Suppressor macrophage (primary cell): ENCODE data around the gene SRP9.

ENCODE experiments used
- DNase-seq, 4 experiments: peaks; one replicate each; pipeline ENCODE4 v3.0.0-alpha.2; 2020 to 2022

SRP9 gene

DNA sequence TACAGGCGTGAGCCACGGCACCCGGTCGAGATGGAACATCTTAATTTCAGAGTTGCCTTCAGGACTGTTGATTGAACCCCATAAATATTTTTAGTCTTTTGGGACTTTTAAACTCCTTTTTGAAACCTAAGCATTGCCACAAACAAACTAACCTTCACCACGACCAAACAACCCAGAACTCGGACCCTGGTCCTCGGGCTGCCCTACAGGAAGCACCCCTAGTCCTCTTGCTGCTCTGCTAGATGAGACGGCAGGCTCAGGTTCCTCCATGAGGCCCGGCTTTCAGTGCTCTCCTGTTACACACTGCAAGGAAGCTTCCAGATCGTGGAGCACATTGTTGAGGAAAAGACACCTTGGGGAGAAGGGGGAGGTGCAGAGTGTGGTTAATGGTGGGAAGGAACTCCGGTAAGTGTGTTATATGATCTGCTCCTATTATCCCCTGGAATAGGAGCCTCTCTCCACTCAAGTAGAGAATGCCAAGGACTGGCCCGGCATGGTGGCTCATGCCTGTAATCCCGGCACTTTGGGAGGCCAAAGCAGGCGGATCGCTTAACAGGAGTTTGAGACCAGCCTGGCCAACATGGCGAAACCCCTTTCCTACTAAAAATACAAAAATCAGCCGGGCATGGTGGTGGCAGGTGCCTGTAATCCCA is 38.0 kb downstream of the SRP9 start:
- no peak for DNase-seq

- no peak for DNase-seq
Observed at GRCh38 chr1:225816643-225817538, 39.3 kb downstream of the SRP9 start.

GRCh38 chr1:225817611-225818061 is 40.0 kb downstream of the SRP9 start:
- peak; percentile 54 to 72 (median 66) for DNase-seq

DNA sequence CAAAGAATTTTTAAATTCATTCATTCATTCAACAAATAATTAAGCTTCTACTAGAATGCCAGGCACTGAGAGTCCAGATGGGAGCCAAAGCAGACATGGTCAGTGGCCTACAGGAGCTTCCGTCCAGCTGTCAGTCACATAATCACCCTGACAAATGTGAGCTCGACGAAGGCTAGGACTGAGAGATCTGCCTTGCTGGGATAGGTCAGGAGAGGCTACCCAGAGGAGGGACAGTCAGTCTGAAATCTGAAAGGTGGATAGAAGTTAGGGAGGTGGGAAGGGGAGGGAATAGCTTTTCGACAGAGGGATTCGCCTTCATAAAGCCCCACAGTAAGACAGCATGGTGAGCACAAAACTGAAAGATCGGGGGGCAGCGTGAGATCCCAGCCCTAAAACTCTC is 40.6 kb downstream of the SRP9 start:
- DNase-seq = no peak

DNA sequence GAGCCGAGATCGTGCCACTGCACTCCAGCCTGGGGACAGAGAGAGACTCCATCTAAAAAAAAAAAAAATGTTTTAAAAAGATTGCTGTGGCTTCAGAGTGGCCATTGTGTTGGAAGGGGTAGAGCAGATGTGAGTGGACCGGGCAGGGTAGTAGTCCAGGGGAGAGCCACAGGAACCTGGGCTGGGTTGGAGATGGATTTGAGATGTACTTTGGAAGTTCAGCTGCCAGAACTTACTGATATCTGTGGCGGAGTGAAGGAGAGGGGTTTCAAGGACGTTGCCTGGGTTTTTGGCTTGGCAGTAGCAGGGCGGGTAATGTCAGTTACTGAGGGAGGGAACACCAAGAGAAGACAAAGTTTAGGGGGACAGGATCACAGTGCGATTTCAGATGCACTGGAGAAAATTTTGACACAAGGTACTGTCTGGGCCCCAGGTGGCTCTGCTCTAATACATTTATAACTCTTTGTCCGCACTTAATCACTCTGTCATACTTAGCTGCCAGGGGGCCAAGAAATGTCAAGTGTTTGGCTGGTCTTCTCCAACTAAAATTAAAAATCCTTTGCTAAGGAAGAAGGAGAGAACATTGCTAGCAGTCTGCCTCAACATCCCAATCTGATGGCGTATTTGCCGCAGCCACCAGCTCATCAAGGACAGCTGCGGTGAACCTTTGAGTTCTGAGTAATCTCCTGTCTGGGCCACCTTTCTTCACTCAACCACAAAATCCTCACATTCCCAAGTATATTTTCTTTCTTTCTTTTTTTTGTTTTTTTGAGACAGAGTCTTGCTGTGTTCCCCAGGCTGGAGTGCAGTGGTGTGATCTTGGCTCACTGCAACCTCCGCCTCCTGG is 41.9 kb downstream of the SRP9 start:
- no peak for DNase-seq

- DNase-seq = no peak
Observed at GRCh38 chr1:225820522-225821120, 43.0 kb downstream of the SRP9 start.

DNA sequence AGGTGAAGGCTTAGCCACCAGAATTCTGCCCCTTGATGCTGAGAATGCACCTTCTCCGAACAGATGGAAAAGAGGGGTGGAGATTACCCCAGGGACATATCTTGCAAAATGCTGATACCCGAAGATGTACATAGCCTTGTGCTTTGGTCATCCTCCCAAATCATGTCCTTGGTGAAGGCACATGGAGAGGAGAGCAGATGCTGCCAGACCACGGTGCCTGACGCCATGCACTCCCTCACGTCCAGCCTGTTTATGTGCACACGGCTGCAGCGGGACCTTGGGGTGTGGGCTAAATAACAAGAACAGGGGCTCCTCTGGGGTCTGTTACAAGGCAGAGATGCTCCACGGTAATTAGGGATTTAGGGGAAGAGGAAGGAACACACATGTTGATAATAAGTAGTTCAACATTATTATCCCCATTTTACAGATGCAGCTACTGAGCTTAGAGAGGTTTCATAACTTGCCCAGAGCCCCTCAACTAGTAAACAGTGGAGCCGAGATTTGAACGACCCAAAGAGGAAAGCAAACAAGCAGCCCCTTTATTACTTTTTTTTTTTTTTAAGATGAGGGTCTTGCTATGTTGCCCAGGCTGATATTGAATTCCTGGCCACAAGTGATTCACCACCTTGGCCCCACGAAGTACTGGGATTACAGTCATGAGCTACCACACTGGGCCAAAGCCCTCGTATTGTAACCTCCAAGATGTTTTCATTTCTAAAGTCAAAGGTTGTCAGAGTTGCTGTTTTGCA is 45.2 kb downstream of the SRP9 start:
- DNase-seq = no peak

GRCh38 chr1:225823811-225824261 is 46.2 kb downstream of the SRP9 start:
- no peak for DNase-seq

DNA sequence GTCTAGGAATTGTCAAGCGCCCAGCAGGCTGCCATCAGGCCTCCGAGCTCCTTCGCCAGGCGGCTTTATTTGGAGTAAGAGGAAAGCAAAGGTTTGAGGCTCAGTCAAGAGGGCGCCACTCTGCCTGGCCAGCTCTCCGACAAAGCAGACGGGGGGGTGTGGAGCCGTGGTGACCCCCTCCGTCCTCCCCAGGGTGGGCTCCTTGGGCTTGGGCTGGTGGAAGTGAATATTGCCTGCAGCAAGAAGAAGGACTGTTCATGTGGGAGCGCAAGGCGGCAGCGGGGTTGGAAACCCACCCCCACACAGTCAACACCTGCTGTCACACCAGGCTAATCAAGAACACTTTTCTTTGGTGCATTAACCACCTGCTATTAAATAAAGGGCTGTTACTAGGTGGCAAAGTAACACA is 46.9 kb downstream of the SRP9 start:
- DNase-seq = no peak

DNA sequence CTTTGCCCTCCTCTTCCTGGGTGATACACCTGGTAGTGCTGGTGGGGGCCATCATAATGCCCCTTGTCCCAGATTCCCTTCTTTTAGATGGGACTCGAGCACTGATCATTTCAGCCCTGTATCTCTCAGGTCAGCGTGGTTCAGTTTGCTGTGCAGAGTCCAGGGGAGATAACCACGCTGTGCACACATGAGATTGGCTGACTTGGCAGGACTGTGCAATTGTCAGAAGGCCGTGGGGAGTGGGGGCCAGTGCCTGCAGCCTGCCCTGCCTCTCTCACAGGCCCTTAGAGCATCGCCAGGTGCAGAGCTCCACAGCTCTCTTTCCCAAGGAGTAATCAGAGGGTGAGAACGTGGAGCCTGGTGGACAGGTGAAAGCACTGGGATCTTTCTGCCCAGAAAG is 47.5 kb downstream of the SRP9 start:
- DNase-seq = no peak

DNA sequence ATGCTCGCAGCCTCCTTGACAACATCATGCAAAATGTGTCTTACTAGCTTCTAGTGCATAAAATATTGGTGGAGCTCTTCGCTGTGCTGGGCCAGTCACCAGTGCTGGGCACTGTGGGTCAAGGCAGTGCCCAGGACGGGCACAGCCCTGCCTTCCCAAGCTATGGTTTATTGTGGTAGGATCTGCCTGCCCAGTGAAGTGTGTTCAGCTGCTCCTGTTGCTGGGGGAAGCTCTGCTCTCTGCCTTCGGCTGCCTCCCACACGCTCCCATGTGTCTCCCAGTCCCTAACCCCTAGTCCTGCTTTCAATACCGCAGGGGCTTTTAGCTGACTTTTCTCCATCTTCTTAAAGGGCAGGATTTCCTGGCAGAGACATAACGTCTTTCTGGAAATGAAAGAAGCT is 48.0 kb downstream of the SRP9 start:
- peak; percentile 24 to 63 (median 46) for DNase-seq

DNA sequence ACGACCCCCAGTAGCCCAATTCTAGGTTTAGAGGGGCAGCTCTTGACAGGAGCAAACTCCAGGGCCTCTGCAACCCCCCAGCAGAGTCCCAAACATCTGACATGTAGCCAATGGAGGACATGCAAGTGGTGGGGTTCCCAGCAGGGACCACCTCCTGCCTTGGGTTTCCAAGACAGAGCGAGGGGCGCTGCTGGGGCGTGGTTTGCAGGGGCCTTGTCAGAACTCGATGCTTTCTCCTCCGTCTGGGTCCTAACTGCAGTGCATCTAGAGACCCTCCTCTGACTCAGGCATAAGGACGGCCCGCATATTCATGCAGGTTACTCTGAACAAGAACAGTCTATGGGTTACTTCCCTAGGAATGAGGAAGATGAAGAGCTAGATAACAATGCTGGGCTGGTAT is 49.5 kb downstream of the SRP9 start:
- DNase-seq = no peak

DNA sequence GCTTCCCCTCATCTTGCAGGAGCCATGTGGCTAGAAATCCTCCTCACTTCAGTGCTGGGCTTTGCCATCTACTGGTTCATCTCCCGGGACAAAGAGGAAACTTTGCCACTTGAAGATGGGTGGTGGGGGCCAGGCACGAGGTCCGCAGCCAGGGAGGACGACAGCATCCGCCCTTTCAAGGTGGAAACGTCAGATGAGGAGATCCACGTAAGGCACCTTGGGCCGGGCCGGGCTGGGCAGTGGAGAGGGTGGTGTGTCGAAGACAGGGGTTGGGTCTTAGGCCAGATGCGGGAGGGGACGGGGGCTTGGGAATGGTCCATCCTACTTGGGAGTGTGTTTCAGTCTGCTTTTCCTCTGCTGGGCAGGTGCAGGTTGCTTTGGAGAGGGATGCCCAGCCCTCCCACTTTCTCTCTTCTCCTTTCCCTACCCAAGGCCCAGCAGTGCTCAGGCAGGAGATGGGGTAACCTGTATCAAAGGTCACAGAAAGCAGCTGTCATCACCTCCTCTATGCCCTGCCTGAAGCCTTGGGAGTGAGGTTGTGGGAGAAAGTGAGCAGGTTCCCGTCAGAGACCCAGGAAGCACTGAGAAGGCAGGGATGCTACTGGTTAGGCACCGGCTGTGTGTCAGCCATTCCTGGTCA is 51.2 kb downstream of the SRP9 start:
- DNase-seq = no peak

DNA sequence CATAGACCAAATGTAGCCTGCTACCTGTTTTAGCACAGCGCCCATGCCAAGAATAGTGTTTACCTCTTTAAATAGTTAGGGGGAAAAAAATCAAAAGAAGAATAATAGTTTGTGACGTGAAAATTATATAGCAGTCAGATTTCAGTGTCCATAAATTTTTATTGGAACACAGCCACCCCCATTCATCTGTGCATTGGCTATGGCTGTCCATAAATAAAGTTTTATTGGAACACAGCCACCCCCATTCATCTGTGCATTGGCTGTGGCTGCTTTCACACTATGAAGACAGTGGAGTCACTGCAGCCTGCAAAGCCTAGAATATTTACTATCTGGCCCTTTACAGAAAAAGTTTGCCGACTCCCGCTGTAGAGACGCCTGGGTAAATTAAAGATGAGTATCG is 53.2 kb downstream of the SRP9 start:
- DNase-seq = no peak

DNA sequence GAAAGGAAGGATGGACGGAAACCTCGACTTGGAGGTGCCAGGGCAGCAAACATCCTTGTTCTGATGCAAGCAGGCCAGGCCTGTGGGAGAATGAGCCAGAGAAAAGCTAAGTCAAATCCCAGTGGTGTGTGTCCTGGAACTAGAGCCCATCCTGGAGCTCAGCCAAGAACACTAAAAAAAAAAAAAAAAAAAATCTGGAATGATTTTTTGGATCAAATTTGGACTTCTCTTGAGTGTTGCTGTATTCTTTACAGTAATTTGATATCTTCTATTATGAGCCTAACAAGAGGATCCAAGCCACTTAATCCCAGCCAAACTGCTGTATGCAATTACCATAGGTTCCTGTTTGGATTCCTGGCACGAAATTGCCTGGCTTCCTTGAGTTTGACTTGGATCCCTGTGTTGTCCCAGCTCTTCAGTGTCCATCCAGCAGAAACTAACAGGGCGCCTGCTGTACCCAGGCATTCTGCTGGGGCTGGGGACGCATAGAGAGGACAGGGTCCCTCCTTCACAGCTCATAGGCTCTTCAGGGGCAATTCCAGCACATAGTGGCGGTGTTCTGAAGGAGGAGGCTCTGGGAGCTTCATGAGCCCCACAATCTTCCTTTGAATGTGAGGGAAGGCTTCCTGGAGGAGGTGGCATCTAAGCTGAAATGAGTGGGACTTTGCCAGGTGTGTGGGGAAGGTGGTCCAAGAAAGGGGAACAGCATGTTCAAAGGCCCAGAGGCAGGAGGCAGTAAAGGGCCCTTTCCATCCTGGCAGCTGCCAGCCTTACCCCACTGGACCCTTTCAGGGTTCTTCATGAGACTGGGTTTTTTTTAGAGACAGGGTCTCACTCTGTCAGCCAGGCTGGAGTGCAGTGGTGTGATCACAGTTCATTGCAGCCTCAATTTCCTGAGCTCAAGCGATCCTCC is 57.0 kb downstream of the SRP9 start:
- no peak for DNase-seq

DNA sequence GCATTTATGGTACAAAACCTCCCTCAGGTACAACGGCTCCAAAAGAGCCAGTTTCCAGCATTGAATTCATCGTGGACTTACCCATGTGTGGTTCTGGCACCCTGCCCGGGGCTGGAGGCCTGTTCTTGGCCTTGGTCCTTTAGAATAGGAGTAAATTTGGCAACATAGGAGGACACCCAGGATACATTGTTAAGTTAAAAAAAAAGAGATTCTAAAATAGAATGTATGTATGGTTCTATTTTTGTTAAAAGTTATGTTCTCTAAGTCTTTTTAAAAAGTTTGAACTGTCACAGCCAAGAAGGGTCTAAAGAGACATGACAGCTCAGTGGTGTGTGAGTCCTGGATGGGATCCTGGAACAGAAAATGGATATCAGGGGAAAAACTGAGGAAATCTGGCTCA is 58.2 kb downstream of the SRP9 start:
- DNase-seq = no peak

DNA sequence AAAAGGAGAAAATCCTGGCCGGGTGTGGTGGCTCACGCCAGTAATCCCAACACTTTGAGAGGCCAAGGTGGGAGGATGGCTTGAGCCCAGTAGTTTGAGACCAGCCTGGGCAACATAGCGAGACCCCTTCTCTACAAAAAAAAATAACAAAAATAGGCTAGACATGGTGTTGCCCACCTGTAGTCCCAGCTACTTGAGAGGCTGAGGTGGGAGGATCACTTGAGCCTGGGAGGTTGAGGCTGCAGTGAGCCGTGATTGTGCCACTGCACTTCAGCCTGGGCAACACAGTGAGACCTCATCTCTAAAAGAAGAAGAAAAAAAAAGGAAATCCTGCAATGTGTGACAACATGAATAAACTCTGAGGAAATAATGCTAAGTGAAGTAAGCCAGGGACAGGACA is 58.7 kb downstream of the SRP9 start:
- peak in 1 of 4 experiments; percentile 30 for DNase-seq

DNA sequence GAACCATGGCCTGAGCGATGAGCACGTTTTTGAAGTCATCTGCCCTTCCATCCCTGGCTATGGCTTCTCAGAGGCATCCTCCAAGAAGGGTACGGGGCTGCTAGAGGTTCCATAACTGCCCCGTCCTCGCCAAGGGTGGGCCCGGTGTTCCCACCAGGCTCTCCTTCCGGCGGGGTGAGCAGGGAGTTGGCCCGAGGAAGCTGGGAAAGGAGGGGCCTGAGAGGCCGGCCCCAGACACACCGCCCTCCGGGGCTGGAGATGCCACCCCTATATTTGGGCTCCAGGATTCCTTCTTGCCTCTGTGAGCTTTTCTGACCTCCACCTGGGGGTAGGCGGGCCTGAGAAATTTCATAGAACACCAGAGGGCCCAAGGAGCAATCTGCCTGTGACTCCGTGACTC is 61.2 kb downstream of the SRP9 start:
- DNase-seq = no peak
